T follicular helper cell (primary cell): ENCODE results near the gene DPP6.
"Not testable (repeated sequence)": the region's sequence is repeated elsewhere in the genome, so short reads cannot be mapped to it uniquely, and the experiment has no call there.

Experiments used
- DNase-seq: peaks from one replicate; pipeline ENCODE4 v3.0.0-alpha.2; 2020; ENCODE audit warnings: low read depth

Gene DPP6

DNA sequence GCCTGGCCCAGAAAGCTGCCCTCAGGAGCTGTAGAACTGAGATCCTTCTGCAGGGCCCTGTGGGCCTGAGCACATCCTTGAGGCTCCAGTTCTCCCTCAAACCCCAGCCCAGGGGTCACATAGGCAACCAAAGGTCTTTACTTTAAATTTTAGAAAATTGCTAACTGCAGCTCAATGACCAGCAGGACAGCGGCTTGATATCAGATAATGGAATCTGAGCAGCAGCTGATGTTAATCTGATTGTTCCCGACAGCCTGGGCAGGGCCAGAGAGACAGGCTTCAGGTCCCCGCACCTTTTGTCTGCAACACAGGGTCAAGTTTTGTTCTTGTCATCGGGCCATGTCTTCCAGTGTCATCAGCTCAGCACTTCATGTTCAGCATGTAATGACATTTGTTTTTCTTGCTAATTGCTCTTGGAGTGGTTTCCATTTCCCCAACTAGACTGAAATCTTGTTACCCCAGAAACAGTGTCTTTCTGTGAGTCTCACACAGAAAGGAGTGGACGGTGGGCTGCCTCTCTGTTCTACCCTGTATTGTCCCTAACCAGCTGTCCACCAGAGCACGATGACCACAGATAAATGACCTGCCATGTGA lies 859.8 kb downstream of the DPP6 start:
- DNase-seq = no peak

DNA sequence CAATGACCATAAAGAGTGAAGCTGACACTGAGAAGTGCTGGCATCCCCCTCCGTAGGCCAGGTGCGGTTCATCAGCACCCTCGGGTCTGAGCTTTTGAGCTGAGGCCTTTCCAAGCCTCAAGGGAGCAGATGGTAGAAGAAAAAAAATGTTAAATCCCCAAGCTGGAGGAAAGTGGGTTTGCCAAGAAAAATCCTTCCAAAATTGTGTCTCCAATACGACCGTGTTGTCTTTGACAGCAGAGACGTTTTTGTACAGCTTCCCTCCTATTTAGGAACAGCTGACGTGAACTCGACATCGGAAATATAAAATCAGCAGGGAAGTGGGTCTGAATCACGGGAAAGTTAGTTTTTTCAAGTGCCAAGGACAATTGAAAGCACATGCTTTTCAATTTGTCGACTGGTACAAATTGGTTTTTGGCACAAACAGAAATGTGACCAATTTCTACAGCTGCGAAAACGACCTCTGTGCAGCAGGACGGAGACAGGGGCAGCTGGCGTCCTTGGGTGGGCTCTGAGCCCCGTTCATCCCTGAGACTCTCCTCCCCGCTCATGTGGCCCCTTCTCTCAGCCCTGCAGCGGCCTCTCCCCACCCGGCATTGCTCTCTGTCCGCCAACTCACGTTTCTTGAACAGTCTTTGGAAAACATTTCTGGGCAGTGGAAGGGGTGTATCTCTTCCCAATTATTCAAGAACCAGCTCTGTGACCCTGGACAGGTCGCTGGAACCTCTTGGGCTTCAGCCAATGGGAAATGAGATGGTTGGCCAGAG lies 860.9 kb downstream of the DPP6 start:
- DNase-seq = no peak

DNA sequence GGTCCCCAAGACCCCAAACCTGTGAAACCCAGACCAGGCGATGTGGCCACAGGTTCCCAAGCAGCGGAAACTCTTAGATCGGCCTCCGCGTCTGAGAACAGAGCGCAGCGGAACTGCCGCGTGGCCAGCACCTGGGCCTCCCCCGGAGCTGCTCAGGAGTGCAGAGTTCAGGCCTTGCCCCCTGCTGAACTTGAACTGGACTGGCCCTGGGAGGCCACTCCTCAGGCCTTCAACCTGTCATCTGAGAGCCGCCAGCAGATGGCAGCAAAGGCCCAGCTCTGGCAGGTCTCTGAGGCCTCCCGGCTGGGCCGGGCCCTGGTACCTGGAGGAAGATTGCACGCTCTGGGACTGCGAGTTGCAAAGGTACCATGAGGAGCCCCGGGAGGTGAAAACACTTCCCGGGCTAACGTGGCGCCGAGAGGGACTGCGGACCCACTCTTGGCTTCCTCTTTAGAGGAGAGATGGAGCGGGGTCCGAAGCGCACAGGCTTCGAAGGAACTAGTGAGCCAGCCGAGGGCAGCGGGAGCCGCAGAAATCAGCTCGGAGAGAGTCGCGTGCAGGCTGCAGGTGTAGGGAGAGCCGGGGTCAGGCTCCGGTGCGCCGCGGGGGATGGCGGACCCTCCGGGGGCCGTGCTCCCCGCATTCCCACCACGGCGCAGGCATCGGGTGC lies 861.6 kb downstream of the DPP6 start:
- peak; percentile 78 for DNase-seq

DNA sequence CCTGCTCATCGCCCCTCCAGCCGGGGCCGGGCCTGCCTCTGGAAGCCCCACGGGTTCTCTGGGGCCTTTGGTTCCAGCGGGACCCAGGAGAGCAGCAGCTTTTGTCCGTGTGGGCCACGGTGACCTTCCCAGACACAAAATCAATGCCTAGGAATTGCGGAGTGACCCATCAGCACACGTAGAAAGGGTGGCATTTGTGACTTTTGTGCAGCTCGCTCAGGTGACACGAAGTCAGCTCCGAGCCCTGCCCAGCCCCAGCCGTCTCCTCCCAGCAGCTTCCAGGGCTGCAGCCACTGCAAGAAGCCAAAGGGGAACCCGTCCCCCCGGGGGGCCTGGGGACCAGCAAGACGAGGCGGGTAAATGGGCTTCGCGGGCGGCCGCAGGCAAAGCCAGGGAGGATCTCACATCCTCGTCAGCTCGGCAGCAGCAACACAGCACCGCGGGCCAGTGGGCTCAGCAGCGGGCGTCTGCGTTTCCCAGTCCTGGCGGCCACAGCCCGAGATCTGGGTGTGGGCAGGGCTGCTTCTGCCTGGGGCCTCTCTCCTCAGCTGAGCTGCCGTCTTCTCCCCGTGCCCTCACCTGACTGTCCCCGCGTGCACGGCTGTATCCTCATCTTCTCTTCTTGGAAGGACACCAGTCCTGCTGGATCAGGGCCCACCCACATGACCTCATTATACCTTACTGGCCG lies 862.3 kb downstream of the DPP6 start:
- DNase-seq = no peak

GRCh38 chr7:154914996-154915380 lies 862.8 kb downstream of the DPP6 start:
- no peak for DNase-seq

GRCh38 chr7:154915600-154915999 lies 863.4 kb downstream of the DPP6 start:
- DNase-seq = no peak

- DNase-seq = no peak
Observed at GRCh38 chr7:154916381-154916780, 864.2 kb downstream of the DPP6 start.

GRCh38 chr7:154916856-154917807 lies 864.9 kb downstream of the DPP6 start:
- no peak for DNase-seq

DNA sequence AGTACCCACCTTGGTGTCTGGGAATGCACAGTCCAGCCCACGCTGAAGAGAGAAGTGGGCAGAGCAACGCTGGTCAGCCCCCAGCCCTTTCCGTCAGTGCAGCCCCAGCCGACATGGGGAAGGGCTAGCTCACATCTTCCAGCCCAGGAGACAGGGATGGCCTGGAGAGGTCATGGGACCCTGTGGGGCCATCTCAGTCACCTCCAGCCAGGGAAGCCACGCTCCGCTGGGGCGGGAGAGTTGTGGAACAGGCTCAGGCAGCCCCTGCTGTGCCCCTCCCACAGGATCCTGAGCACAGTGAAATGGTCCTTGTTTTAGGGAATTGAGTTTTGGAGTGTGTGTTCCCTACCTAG lies 865.6 kb downstream of the DPP6 start:
- no peak for DNase-seq

DNA sequence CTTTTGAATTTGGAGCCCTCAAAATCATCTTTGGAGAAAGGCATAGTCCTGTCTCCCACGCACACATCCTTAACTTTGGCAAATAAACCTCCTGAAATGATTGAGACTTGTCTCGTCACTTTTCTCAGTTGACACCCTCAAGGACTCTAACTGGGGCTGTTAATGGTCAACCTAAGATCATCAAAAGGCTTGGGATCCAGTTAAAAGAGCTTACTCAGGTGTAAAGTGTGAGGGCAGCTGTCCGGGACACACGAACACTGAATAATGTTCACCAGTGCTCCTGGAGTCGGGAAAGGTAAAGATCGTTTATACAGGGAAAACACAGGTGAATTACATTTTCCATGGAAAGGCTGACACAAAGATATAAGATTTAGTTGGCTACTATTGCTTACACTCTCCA lies 866.1 kb downstream of the DPP6 start:
- no peak for DNase-seq

GRCh38 chr7:154918741-154919140 lies 866.5 kb downstream of the DPP6 start:
- no peak for DNase-seq

GRCh38 chr7:154919344-154920225 lies 867.4 kb downstream of the DPP6 start:
- DNase-seq = no peak

- DNase-seq = not testable (repeated sequence)
Observed at GRCh38 chr7:154922472-154922871, 870.3 kb downstream of the DPP6 start.

GRCh38 chr7:154927624-154928125 lies 875.5 kb downstream of the DPP6 start:
- peak; percentile 74 for DNase-seq

DNA sequence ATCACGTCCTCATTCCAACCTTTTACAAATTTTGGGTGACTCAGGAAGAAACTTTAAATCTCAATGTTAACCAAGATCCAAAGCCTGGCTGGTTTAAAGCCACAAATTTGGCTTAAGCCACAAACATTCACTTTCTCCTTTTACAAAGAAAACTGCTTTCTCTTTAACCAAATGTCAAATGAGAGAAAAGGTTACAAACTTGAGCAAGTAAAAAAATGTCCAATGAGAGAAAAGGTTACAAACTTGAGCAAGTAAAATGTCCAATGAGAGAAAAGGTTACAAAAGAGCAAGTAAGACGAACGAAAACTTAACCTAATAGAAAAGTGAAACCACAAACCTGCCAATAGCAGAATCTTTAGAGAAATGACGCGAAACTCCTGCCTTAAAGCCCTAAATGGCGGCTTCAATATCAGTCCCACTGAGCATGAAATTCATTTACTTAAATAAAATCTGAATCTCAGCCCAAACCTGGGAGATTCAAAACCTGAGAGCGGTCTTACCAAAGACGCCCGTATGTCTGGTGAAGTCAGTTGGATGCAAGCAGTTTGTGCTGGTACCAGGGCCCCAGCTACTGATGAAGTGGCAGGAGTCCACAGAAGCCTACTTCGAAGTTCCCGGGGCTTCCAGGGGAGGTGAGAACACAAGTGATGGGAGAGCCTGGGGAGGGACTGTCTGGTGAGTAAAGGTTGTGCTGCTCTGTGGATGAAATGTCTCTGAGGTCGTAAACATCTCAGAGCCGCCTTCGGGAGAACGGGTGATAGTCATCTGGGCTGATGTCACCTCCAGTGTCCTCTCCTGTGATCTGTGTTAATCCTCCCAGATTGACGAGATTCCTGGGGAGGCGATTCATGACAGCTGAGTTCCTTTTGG lies 876.2 kb downstream of the DPP6 start:
- DNase-seq = no peak

GRCh38 chr7:154929006-154929726 lies 877.0 kb downstream of the DPP6 start:
- no peak for DNase-seq

DNA sequence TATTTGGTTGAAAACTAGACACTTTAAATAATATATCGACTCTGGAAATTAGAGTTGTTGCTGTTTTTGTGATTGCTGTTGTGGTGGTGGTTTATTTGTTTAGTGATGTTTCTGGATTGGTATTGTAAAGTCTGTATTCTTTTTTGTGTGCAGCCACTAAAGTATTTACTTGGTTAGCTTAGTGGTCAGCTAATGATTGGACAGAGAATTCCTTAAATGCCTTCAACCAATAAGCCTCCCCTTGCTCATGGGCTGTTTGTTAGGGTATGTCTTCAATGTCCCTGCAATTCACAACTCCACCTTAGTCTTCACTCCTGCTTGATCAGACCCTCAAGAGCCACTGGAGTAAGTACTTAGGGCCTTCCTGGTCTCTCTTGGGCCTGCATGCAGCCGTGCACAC lies 879.7 kb downstream of the DPP6 start:
- DNase-seq = no peak

GRCh38 chr7:154934353-154934952 lies 882.3 kb downstream of the DPP6 start:
- not testable (repeated sequence) for DNase-seq
